Measurements from ENCODE around the gene PTPRD.

Gene PTPRD

GRCh38 chr9:8733131-8733954 is 1879.5 kb downstream of the PTPRD start:
- peak; percentile 90 for DNase-seq

DNA sequence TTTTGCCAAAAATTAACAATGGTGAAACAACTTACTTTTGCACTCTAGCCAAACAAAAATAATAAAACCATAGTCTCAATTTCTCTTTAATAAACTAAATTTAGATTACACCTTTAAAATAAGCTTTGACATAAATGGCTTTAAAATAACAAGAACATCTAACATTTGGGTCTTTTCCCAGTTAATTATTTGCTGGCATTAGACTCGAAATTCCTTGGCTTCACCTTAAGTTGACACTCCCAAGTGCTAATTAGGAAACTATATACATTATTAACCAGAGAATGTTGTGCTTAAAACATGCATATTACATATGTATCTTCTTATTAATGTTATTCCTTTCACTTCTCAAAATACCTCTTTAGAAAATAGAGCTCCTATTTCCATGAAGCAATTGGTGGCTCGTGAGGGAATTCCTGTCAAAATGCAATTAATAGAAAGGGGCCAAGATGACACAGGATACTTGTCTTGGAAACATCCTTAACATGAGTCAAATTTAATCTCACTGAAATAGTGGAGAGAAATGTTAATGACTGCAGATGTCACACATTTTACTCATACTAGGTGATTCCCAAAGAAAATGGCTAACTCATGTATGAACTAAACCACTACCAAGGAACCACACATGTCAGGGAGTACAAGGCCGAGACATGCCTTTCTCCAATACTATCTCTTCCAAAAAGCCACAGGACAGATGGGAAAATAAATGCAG is 1880.3 kb downstream of the PTPRD start:
- peak; percentile 59 for DNase-seq

DNA sequence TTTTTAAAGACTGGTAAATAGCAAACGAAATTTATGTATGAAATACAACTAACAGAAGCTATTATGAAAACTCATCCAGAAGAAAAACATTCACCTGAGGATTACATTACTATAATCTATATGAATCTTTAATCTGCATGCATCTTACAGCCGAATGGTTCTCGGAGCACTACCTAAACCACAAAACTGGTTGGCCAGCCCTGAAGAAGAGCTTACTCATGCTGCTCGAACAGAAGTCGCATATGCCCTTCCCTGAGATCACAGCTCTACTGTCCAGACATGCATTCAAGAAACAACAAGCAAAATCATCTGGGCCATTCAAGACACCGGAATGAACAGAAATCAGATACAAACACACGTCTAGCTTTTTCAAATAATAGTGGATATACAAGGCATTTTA is 1882.2 kb downstream of the PTPRD start:
- no peak for DNase-seq

- DNase-seq: no peak
Measured at GRCh38 chr9:8728910-8729309, 1883.9 kb downstream of the PTPRD start.

DNA sequence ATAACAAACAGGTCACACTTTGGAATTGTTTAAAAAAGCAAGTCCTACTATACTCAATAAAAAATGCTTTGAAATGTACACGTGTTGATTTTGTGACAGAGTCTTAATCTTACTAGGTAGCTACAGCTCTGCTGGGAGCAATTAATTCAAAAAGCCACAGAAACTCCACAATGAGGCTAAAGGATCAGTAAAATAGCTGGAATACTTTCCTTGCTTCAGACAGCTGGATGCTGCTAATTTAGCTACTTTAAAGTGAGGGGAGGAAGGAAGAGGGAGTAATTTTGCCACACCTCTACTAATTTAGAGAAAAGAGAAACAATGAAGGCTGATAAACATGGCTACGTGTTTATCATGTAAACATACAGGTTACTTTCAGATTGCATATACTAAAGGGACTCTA is 1885.6 kb downstream of the PTPRD start:
- no peak for DNase-seq

DNA sequence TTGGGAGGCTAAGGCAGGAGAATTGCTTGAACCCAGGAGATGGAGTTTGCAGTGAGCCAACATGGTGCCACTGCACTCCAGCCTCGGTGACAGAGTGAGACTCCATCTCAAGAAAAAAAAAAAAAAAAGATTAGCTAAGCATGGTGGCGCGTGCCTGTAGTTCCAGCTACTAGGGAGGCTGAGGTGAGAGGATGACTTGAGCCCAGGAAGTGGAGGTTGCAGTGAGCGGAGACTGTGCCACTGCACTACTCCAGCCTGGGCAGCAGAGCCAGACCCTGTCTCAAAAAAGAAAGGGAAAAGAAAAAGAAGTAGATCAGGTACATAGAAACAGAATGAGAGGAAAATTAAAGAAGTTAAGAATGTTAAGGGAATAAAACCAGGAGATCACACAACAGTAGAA is 1886.1 kb downstream of the PTPRD start:
- DNase-seq: no peak

GRCh38 chr9:8725635-8726034 is 1887.2 kb downstream of the PTPRD start:
- no peak for DNase-seq

DNA sequence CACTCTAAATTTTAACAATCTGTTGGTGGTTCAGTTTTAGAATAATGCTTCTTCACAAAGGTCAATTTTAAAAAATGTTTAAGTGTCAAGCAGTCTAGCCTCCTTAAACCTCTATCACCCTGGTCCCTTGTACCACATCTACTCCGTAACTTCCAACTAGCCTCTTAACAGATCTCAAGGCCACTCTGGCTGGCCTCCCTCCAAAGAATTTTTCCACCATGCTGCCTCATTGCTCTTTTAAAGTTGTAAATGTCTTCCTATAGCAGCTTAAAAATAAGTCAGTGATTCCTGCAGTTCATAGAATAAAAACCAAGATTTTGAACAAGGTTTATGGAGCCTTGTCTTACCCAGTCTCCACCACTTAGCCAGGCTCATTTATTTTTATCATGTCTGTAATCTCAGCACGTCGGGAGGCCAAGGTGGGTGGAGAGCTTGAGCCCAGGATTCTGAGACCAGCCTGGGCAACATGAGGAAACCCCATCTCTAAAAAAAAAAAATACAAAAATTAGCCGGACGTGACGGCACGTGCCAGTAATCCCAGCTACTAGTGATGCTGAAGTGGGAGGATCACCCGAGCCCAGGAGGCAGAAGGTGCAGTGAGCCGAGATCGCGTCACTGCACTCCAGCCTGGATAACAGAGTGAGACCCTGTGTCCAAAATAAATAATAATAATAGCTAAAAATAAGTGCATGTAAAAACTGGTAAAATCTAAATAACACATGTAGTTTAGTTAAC is 1888.4 kb downstream of the PTPRD start:
- DNase-seq: no peak

- DNase-seq: no peak
Measured at GRCh38 chr9:8723195-8723594, 1889.6 kb downstream of the PTPRD start.

DNA sequence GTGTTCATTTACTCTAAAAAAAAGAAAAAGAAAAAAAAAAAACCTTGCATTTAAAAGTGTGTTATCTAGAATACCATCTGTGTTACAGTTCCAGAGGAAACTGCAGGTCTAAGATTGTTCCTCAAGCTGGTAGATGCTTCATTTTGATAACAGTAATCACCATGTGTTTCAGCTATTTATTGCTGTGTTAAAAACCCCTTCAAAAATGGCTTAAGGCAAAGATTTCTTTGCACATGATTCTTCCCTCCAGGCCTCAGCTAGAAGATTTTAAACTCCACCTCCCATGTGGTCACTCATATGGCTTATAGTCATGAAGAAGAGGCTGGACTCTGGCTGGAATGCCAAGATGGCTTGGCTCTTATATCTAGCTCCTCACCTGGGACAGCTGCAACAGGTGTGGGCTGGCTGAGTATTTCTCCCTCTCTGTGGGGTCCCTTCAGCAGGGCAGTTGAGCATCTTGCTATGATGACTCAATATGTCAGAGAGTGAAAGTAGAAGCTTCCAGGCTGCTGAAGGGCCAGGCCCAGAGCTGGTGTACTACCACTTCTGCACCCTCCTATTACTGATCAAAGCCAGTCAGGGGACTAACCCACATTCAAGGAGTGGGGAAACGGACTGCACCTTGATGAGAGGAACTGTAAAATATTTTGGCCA is 1892.8 kb downstream of the PTPRD start:
- DNase-seq: no peak

GRCh38 chr9:8718121-8718725 is 1894.6 kb downstream of the PTPRD start:
- DNase-seq: no peak

- DNase-seq: no peak
Measured at GRCh38 chr9:8717146-8717545, 1895.7 kb downstream of the PTPRD start.

DNA sequence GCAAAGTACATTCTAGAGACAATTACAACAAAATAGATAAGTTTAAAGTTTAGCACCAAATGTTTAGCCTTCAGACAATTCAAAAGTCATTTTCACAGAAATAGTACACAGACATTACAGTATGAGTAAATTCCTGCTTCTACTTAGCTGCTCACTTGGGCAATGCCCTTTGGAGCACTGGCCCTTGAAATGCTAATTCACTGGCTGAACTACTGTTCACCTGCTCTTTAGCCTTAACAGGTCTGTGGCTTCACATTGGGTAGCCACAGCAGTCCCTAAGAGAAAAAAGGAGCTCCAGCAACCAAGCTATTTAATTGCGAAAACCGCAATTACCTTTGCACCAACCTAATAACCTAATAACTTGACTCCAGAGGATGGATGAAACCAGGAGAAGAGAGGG is 1897.0 kb downstream of the PTPRD start:
- no peak for DNase-seq

DNA sequence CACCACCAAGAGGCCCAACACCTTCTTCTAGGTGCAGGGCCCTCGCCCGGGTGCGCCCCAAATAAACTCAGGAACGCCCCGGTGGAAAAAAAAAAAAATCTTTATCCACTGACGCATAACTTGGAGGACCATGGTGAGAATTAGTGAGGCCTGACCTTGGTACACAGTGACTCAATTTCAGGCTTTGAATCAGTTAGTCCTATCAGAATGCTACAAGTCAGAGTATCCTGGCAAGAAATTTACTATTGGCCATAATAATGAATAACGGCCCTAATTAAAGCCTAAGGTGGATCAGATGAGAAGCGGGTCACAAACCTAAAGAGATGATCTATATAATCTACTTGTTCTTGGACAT is 1899.0 kb downstream of the PTPRD start:
- no peak for DNase-seq

DNA sequence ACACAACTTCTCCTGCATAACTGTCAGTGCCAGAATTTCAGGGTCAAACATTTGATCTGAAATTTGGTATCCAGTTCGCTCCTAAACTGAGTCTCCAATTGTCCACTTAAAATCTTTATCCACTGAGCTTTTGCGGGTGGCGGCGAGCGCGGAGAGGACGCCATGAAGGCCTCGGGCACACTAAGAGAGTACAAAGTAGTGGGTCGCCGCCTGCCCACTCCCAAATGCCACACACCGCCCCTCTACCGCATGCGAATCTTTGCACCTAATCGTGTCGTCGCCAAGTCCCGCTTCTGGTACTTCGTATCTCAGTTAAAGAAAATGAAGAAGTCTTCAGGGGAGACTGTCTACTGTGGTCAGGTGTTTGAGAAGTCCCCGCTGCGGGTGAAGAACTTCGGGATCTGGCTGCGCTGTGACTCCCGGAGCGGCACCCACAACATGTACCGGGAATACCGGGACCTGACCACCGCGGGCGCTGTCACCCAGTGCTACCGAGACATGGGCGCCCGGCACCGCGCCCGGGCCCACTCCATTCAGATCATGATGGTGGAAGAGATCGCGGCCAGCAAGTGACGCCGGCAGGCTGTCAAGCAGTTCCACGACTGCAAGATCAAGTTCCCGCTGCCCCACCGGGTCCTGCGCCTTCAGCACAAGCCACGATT is 1899.5 kb downstream of the PTPRD start:
- no peak for DNase-seq

DNA sequence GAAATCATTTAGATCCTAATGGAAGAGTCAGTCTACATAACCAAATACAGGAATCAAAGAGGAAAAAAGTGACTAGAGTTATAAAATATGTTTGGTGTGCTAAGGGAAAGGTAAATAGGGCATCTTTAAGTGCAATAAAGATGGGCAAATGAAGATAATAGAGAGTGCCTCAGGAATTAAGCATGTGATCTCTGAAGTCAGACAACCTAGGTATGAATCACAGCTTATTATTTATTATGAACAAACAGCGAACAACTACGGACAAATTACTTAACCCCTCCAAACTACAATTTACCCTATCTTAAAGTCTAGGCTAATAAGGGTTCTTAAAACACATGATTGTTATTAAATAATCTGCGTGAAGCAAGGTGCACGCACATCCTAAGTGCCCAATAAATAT is 1903.1 kb downstream of the PTPRD start:
- DNase-seq: no peak

GRCh38 chr9:8708728-8709127 is 1904.1 kb downstream of the PTPRD start:
- no peak for DNase-seq

DNA sequence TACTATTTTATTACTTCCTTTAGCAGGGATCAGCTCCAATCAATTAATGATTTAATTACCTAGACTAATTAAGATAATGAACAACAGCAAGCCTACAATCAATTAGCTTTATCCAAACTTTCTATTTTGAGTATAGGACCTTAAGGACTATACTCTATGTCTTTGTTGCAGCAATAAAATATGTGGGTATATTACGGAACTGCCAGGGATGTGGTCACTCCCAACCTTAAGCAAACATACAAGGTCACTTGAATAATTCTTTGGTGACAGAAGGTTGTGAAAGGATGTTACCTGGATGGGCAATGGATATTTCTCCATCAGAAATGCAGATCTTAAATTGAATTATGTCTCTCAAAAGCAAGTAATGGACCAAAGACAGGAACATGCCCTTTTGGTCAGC is 1905.8 kb downstream of the PTPRD start:
- DNase-seq: no peak

DNA sequence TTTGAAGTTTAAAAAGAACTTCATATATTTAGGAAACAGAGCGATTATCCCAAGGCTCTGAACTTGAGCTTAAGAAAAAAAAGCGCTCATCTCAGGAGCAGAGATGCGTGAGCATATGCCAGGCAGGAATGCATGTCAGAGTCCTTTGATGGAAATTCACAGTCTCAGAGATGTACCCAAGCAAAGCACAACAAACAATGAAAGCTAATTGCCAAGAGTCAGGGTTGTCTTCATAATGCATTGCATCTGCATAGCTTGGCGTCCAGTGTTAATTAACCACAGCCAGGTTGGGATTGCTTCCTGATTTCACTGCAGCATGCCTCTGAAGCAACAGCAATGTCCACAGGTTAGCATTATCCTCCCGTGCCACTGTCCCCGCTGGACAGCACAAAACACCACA is 1906.3 kb downstream of the PTPRD start:
- no peak for DNase-seq

DNA sequence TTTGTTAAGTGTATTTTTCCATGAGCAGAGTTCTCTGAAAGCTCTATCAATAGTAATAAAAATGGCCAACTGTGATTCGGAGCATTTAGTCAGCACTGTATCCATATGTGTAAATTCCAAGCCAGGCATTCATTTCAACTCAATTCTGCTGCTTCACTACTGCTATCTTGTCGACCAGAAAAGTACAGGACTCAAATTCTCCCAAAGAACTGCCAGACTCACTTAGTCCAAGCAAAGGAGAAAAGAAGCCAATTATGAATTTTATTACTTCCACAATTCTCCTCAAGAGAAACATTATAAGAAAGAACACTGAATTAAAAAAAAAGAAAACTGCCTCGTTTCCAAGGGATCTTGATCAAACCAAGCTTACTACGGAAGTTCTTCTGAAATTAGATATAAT is 1906.9 kb downstream of the PTPRD start:
- DNase-seq: no peak

DNA sequence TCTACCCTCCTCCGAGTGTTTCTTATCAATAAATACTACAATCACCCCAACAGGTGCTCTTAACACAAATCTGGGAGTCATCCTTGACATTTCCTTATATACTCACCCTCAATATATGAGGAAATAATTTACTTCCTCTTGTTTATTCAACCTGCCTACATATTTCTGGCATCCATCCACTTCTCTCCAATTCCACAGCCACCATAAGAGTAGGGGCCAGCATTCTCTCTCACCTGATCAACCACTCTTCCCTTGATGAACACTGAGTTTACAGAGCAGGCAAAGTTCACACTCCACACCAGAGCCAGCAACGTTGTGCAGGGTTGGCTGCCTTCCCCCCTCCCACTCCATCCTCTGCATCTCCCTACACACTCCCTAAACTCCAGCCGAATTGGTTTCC is 1908.9 kb downstream of the PTPRD start:
- no peak for DNase-seq

DNA sequence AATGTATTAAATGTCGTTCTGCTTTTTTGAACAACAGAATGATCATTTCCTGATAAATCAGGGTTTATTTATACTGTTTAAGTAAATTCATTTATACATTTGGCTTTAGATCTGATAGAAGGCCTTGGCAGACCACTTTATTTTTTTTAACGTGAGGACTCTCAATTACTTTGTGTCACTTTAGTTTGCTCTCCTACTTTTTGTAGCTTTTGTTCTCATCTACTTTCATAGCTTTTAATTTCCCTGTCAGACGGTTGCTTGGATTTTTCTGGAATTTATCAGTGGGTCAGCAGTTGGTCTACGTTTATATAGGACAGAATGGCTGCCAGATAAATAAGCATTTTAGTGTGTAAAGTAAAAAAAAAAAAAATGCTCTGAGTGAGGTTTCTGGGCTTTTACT is 1910.9 kb downstream of the PTPRD start:
- DNase-seq: no peak

Measured in DMS79 (cell line).